Right lobe of liver (tissue), 6 donors: ENCODE results near the gene H6PD. TPM values are rescaled to one million over a fixed set of nuclear protein-coding genes. Genes with fewer than 3 reads are reported as not detected.

ENCODE experiments used
- ATAC-seq, 4 donors: fragments of 200-7000 bp; cut with Tn5 transposase; one replicate each; pipeline ENCODE4 v1.9.1; 2020; ENCODE audit warnings: mild to moderate bottlenecking in 4 of 4, moderate library complexity in 4 of 4
- DNase-seq, 3 donors: peaks; one replicate each; pipeline ENCODE4 v3.0.0-alpha.2; 2020
- H3K27ac ChIP-seq, 3 donors: fragments of 200-600 bp; one replicate each; pipeline ENCODE4 v1.8.0; 2022
- H3K27me3 ChIP-seq, 2 donors: fragments of 200-600 bp; one replicate each; pipeline ENCODE4 v1.8.0; 2022
- H3K36me3 ChIP-seq, 4 donors: fragments of 200-600 bp; sonication (generic) in 1 of 4; one replicate each; pipeline versions ENCODE4 v1.5.1 to v1.8.0; 2017 to 2022; ENCODE audit warnings: control low read depth in 1 of 4
- H3K4me1 ChIP-seq, 4 donors: fragments of 200-600 bp; sonication (generic) in 1 of 4; one replicate each; pipeline versions ENCODE4 v1.5.1 to v1.8.0; 2017 to 2022; ENCODE audit warnings: control low read depth in 1 of 4
- H3K4me3 ChIP-seq, 3 donors: fragments of 200-600 bp; one replicate each; pipeline ENCODE4 v1.8.0; 2022
- H3K9me3 ChIP-seq, 4 donors: fragments of 200-600 bp; sonication (generic) in 1 of 4; one replicate each; pipeline versions ENCODE4 v1.5.1 to v1.8.0; 2017 to 2022; ENCODE audit warnings: control low read depth in 1 of 4
- POLR2A ChIP-seq: fragments of 450-650 bp; IDR thresholded peaks from one replicate; pipeline ENCODE4 v1.6.1; 2017; ENCODE audit warnings: antibody characterized with exemption, mild to moderate bottlenecking
- WGBS: methylation state at CpG from one replicate; pipeline ENCODE4 v1.1.6; 2018; ENCODE audit warnings: low coverage, low lambda C conversion rate; ENCODE audit not compliant: insufficient coverage; ENCODE audit errors: missing lambda C conversion rate; 5-methylcytosine and 5-hydroxymethylcytosine counted together
- intact Hi-C, 2 donors: fragments of 100-400 bp; cut with DNase I; formaldehyde crosslinking; loops; one replicate each; pipeline versions ENCODE4 v1.11.2 to v1.14.1; 2022
- total RNA-seq, 6 experiments: library from RNA; depleted of rRNA in 2 of 6; stranded (reverse); fragments of >200 nt in 2 of 6; fragmentation: NEBNext Ultra II Directional in 3 of 6; extraction: Animal tissue kit (Norgen Biotek cat#: 25700) in 3 of 6; gene quantifications; one replicate each; pipeline versions ENCODE4 v1.1.0 to v1.2.4, GENCODE V29; 2016 to 2023
- TF ChIP-seq, protein P1 (sequence below), 4 donors: fragments of 200-600 bp in 3 of 4; fragments of 450-650 bp in 1 of 4; IDR thresholded peaks; one replicate each; pipeline versions ENCODE4 v1.5.1 to v1.8.0; 2016 to 2022; ENCODE audit warnings: antibody characterized with exemption in 4 of 4, mild to moderate bottlenecking in 2 of 4
- donor health status: DM: no; HTN: yes; CAD: no.
- donor health status: DM: no; HTN: no; CAD: no.
- donor health status: DM: no; HTN: no; CAD: no.
- donor health status: DM: no; HTN: yes; CAD: no.
- donor health status: DM: no; HTN: yes; CAD: no.

The H6PD gene
- total RNA-seq, 6 experiments from 2014 or later: 102 to 158 (median 120) TPM

DNA sequence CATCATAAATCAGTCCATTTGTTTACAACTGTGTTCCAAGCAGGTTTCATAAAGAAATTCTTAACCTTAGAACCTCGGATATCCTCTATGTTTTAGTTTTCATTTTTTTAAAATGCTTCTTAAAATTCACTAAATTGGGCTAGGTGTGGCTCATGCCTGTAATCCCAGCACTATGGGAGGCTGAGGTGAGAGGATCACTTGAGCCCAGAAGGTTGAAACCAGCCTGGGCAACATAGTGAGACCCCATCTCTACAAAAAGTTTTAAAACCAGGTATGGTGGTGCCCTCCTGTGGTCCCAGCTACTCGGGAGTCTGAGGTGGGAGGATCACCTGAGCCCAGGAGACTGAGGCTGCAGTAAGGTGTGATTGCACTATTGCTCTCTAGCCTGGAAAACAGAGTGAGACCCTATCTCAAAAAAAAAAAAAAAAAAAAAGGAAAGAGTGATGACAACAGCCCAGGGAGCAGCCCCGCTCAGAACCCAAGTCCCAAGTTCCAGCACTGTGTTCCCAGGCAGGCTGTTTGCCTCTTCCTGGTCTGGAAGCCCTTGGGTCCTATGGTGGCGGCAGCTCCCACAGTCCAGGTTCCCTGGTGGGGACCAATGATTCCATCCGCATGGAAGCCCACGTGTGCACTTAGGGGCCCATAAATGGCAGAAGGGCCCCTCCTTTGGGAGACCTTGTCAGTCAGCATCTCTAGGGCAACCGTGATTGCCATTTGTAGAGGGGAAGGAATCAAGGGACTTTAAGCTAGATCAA is 33.4 kb downstream of the H6PD start:
- intact Hi-C loops: no loop called here
- Histone ChIP-seq H3K27me3 (no peaks in the 10 kb centered on the region), H3K4me3 (no peak overlapping the region), H3K36me3 (peaks cover 10 to 68% (median 39%) of the 10 kb centered on the region in 4 donors), H3K27ac (no peak overlapping the region), H3K4me1 (peaks cover 0 to 4% (median 0%) of the 10 kb centered on the region in 4 donors), H3K9me3 (no peaks in the 10 kb centered on the region)
- DNase-seq: no peak
- ATAC-seq: no peak
- 88% methylated on average over 7 of the region's 7 CpGs for WGBS
- TF ChIP-seq, protein P1, sequence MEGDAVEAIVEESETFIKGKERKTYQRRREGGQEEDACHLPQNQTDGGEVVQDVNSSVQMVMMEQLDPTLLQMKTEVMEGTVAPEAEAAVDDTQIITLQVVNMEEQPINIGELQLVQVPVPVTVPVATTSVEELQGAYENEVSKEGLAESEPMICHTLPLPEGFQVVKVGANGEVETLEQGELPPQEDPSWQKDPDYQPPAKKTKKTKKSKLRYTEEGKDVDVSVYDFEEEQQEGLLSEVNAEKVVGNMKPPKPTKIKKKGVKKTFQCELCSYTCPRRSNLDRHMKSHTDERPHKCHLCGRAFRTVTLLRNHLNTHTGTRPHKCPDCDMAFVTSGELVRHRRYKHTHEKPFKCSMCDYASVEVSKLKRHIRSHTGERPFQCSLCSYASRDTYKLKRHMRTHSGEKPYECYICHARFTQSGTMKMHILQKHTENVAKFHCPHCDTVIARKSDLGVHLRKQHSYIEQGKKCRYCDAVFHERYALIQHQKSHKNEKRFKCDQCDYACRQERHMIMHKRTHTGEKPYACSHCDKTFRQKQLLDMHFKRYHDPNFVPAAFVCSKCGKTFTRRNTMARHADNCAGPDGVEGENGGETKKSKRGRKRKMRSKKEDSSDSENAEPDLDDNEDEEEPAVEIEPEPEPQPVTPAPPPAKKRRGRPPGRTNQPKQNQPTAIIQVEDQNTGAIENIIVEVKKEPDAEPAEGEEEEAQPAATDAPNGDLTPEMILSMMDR (IDR thresholded peaks at IDR 0.05): no peak
- no peak for TF ChIP-seq POLR2A

DNA sequence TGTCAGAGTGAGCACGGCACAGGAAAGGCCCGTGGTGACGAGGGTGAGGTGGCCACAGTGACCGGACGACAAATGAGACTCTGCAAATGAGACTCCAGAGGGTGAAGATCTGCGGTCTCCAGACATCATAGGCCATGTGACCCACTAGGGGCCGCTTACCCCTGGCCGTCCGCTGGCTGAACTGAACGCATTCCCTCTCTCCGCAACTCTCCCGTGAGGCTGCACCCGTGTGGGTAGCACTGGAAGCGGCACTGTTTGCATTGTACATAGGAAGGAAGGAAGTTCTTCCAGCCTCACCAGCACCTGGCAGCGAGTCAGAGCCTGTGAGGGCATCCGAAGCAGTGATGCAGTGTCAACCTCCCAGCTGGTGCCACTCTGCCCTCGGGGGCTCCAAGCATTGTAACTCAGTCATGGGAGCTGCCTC is 34.5 kb downstream of the H6PD start:
- no peaks in the 10 kb centered on the region for H3K9me3 ChIP-seq
- TF ChIP-seq POLR2A: no peak
- TF ChIP-seq, protein P1 (IDR thresholded peaks at IDR 0.05): no peak
- H3K27me3 ChIP-seq: no peaks in the 10 kb centered on the region
- peaks cover 10 to 59% (median 30%) of the 10 kb centered on the region in 4 donors for H3K36me3 ChIP-seq
- 90% methylated on average over 5 of the region's 17 CpGs for WGBS
- ATAC-seq: no peak
- intact Hi-C loops: no loop called here
- no peak overlapping the region for H3K27ac ChIP-seq
- H3K4me3 ChIP-seq: no peak overlapping the region
- H3K4me1 ChIP-seq: peaks cover 0 to 2% (median 0%) of the 10 kb centered on the region in 4 donors
- peak in 1 of 3 donors; percentile 25 for DNase-seq

DNA sequence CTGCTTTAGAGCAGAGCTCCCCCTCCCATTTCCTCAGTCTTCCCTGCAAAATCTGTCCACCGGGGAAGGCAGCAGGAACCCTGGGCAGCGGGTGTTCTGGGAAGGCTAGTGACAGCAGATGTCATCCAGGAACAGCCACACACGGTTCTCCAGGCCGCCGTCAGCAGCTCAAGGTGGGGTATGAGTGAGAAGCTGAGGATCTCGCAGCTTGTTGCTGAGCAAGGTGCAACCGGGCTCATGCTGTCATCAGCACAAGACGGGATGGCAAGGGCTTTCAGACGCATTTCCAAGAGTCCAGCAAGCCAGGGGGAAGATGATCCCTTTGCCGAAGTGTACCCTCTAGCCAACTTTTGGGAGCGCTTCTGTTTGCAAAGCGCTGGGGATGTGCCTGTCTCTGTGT is 35.1 kb downstream of the H6PD start:
- intact Hi-C loops: no loop called here
- TF ChIP-seq, protein P1 (IDR thresholded peaks at IDR 0.05): no peak
- no peak for TF ChIP-seq POLR2A
- no peak overlapping the region for H3K27ac ChIP-seq
- H3K9me3 ChIP-seq: no peaks in the 10 kb centered on the region
- H3K4me3 ChIP-seq: no peak overlapping the region
- no peaks in the 10 kb centered on the region for H3K4me1 ChIP-seq
- H3K36me3 ChIP-seq: peaks cover 5 to 53% (median 27%) of the 10 kb centered on the region in 4 donors
- no peak for ATAC-seq
- 79% methylated on average over 3 of the region's 12 CpGs for WGBS
- no peak for DNase-seq
- no peaks in the 10 kb centered on the region for H3K27me3 ChIP-seq

DNA sequence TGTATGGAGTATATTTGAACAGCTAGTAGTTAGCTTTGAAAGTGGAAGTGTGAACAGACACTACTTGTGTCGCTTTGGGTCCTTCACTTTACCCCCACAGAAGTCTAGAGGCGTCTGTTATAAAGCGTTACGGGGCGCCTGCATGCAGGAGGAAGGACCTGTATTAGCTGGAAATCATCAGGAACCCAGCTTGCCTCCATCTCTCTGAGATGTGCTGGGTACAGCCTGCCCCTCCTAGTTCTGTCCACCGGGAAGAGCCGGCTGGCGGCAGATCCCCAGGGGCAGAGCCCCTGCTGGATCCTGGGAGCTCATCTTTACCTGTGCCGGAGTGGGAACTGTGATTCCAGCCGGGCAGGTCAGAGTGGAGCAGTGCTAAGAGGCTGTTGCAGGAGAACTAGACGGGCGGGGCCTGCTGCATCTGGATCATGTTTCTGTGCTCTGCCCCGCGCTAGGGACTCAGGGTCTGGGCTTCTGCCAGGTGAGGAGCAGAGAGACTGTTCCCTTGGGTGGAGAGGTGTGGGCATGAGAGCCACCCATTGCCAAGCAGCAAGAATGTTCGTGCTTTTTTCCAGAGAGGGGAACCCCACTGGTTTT is 35.8 kb downstream of the H6PD start:
- Histone ChIP-seq H3K4me3 (no peak overlapping the region), H3K36me3 (peaks cover 0 to 46% (median 22%) of the 10 kb centered on the region in 4 donors)

More for the DNA sequence above, 35.8 kb downstream of the H6PD start:
- DNase-seq: peak in 1 of 3 donors; percentile 35
- Histone ChIP-seq H3K9me3 (no peaks in the 10 kb centered on the region), H3K4me1 (no peaks in the 10 kb centered on the region), H3K27me3 (no peaks in the 10 kb centered on the region), H3K27ac (no peak overlapping the region)
- intact Hi-C loops: no loop called here
- ATAC-seq: peak in 2 of 4 donors; percentile 2 to 8
- TF ChIP-seq POLR2A: no peak
- TF ChIP-seq, protein P1 (IDR thresholded peaks at IDR 0.05): no peak
- 80% methylated on average over 1 of the region's 15 CpGs for WGBS
